SK-N-MC (cell line): ENCODE results near the gene TRUB2.

Experiments used
- EZH2 ChIP-seq: fragments of 200-600 bp; sonication (generic); IDR thresholded peaks from one replicate; pipeline ENCODE4 v1.6.1; 2017; ENCODE audit warnings: antibody characterized with exemption
- POLR2AphosphoS5 ChIP-seq: IDR thresholded peaks from 2 replicates; pipeline ENCODE4 v1.6.1; 2012; ENCODE audit warnings: mild to moderate bottlenecking, low read depth, low read length, borderline replicate concordance

- TF ChIP-seq POLR2AphosphoS5 (no peak), EZH2 (no peak)
Measured at GRCh38 chr9:128275198-128276007, 46.8 kb downstream of the TRUB2 start, which contains the start of gene GOLGA2.
